ENCODE results near the gene DNAH17.

The DNAH17 gene

GRCh38 chr17:78571329-78571728 lies 5.9 kb downstream of the DNAH17 start:
- no peak for DNase-seq

GRCh38 chr17:78568494-78569115 lies 8.6 kb downstream of the DNAH17 start:
- no peak for DNase-seq

- no peak for DNase-seq
Observed at GRCh38 chr17:78567991-78568390, 9.2 kb downstream of the DNAH17 start.

GRCh38 chr17:78566947-78567346 lies 10.2 kb downstream of the DNAH17 start:
- no peak for DNase-seq

GRCh38 chr17:78563189-78564145 lies 13.7 kb downstream of the DNAH17 start:
- DNase-seq: no peak

GRCh38 chr17:78562734-78563133 lies 14.5 kb downstream of the DNAH17 start:
- DNase-seq: no peak

- no peak for DNase-seq
Observed at GRCh38 chr17:78561166-78561565, 16.0 kb downstream of the DNAH17 start.

GRCh38 chr17:78560731-78561130 lies 16.5 kb downstream of the DNAH17 start:
- no peak for DNase-seq

GRCh38 chr17:78559749-78560368 lies 17.3 kb downstream of the DNAH17 start:
- DNase-seq: no peak

GRCh38 chr17:78558989-78559388 lies 18.2 kb downstream of the DNAH17 start:
- no peak for DNase-seq

- DNase-seq: no peak
Observed at GRCh38 chr17:78558181-78558850, 18.9 kb downstream of the DNAH17 start.

- DNase-seq: no peak
Observed at GRCh38 chr17:78557598-78558039, 19.6 kb downstream of the DNAH17 start.

- DNase-seq: no peak
Observed at GRCh38 chr17:78556812-78557211, 20.4 kb downstream of the DNAH17 start.

GRCh38 chr17:78555746-78556401 lies 21.3 kb downstream of the DNAH17 start:
- DNase-seq: no peak

- no peak for DNase-seq
Observed at GRCh38 chr17:78550464-78550863, 26.7 kb downstream of the DNAH17 start.

- no peak for DNase-seq
Observed at GRCh38 chr17:78548725-78549124, 28.5 kb downstream of the DNAH17 start.

GRCh38 chr17:78547035-78547434 lies 30.2 kb downstream of the DNAH17 start:
- DNase-seq: no peak

- no peak for DNase-seq
Observed at GRCh38 chr17:78546476-78546875, 30.7 kb downstream of the DNAH17 start.

- DNase-seq: no peak
Observed at GRCh38 chr17:78544881-78545755, 32.1 kb downstream of the DNAH17 start.

- peak in 1 of 2 experiments; percentile 17 for DNase-seq
Observed at GRCh38 chr17:78541488-78542206, 35.5 kb downstream of the DNAH17 start.

GRCh38 chr17:78539781-78540180 lies 37.4 kb downstream of the DNAH17 start:
- no peak for DNase-seq

Data from SW 1271 (cell line).